K562 (cell line): ENCODE data around the gene ZNF628.

Source experiments
- CBX1 ChIP-seq: sonication (generic); IDR thresholded peaks from 2 replicates; pipeline ENCODE4 v1.6.1; 2016; ENCODE audit warnings: antibody characterized with exemption, low read depth, mild to moderate bottlenecking
- HDGF ChIP-seq: fragments of 450-650 bp; IDR thresholded peaks from 2 replicates; pipeline ENCODE4 v1.6.1; 2016
- KLF16 ChIP-seq: IDR thresholded peaks from 2 replicates; pipeline ENCODE4 v1.6.1; 2016; ENCODE audit warnings: antibody characterized with exemption
- SRSF9 ChIP-seq: fragments of 200-400 bp; formaldehyde crosslinking; IDR thresholded peaks from 2 replicates; pipeline ENCODE4 v1.6.1; 2017; ENCODE audit warnings: low read depth, low read length, borderline replicate concordance
- ZNF184 ChIP-seq: sonication (generic); formaldehyde crosslinking; IDR thresholded peaks from 2 replicates; pipeline ENCODE4 v1.5.0; 2020; ENCODE audit warnings: missing genetic modification reagents
- ZNF79 ChIP-seq: fragments of 250-450 bp; sonication (Bioruptor Pico); IDR thresholded peaks from 2 replicates; pipeline ENCODE4 v1.4.0; 2020; ENCODE audit warnings: low read depth, mild to moderate bottlenecking, moderate library complexity
- TF ChIP-seq, protein P1 (sequence below): fragments of 250-450 bp; sonication (Bioruptor Pico); IDR thresholded peaks from 2 replicates; pipeline ENCODE4 v1.4.0; 2020; ENCODE audit warnings: mild to moderate bottlenecking, moderate library complexity, borderline replicate concordance

DNA sequence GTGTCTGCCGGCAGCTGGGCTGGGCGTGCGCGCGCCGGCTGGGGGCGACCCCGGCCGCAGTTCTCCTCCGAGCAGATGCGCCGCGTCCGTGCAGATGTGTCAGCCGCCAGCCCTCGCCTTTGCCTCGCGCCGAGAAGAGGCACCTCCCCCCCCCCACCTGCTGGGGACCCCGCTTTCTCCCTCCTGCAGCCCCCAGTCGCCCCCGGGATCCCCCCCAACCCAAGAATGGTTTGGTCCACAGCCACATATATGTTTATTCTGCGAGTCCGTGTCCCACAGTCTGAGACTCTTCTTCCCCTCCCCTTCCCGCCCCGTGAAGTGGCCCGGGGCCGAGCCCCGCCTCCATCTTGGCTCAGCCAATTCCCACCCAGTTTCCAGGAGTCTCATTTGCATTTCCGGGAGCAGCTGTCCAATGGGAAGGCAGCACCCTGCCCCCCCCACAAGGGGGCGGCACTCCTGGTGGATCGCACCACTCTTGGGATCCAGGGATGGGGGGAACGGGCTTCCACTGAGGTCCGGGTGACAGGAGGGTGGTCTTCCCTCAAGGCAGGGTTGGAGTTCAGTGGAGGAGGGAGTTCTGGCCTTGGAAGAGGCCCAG, 23.6 kb upstream of the ZNF628 start:
- TF ChIP-seq, protein P1, sequence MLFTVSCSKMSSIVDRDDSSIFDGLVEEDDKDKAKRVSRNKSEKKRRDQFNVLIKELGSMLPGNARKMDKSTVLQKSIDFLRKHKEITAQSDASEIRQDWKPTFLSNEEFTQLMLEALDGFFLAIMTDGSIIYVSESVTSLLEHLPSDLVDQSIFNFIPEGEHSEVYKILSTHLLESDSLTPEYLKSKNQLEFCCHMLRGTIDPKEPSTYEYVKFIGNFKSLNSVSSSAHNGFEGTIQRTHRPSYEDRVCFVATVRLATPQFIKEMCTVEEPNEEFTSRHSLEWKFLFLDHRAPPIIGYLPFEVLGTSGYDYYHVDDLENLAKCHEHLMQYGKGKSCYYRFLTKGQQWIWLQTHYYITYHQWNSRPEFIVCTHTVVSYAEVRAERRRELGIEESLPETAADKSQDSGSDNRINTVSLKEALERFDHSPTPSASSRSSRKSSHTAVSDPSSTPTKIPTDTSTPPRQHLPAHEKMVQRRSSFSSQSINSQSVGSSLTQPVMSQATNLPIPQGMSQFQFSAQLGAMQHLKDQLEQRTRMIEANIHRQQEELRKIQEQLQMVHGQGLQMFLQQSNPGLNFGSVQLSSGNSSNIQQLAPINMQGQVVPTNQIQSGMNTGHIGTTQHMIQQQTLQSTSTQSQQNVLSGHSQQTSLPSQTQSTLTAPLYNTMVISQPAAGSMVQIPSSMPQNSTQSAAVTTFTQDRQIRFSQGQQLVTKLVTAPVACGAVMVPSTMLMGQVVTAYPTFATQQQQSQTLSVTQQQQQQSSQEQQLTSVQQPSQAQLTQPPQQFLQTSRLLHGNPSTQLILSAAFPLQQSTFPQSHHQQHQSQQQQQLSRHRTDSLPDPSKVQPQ (CRISPR knock-in tag) = no peak
- no peak for TF ChIP-seq SRSF9
- no peak for TF ChIP-seq ZNF184
- TF ChIP-seq ZNF79 (CRISPR knock-in tag) = no peak
- TF ChIP-seq HDGF = no peak
- TF ChIP-seq CBX1 = no peak
- no peak for TF ChIP-seq KLF16
